Mesendoderm (in vitro differentiated cells): ENCODE data around the gene SRSF7.
"Not testable (repeated sequence)": the region's sequence is repeated elsewhere in the genome, so short reads cannot be mapped to it uniquely, and the experiment has no call there.

Experiments
- DNase-seq: peaks from one replicate; pipeline ENCODE4 v3.0.0; 2013
- H2AK5ac ChIP-seq: 2 replicates; pipeline ENCODE4 v1.6.1; 2013; ENCODE audit warnings: low read length, inconsistent platforms
- H2BK120ac ChIP-seq: 2 replicates; pipeline ENCODE4 v1.6.1; 2013; ENCODE audit warnings: low read depth, mild to moderate bottlenecking, low read length, moderate library complexity, mixed read lengths
- H2BK15ac ChIP-seq: replicated peaks from 2 replicates; pipeline ENCODE4 v1.6.1; 2013; ENCODE audit warnings: low read depth, mild to moderate bottlenecking, moderate library complexity
- H2BK5ac ChIP-seq: 2 replicates; pipeline ENCODE4 v1.6.1; 2013; ENCODE audit warnings: low read length, inconsistent platforms
- H3K18ac ChIP-seq: 2 replicates; pipeline ENCODE4 v1.6.1; 2013; ENCODE audit warnings: mild to moderate bottlenecking, low read length, mixed read lengths
- H3K23ac ChIP-seq: one replicate; pipeline ENCODE4 v1.6.1; 2013; ENCODE audit warnings: low read length
- H3K27ac ChIP-seq: 2 replicates; pipeline ENCODE4 v1.5.1; 2013; ENCODE audit warnings: low read depth, mild to moderate bottlenecking, inconsistent platforms, low read length, moderate library complexity
- H3K27me3 ChIP-seq: 2 replicates; pipeline ENCODE4 v1.6.1; 2013; ENCODE audit warnings: low read length, control low read depth, mild to moderate bottlenecking, inconsistent platforms; ENCODE audit not compliant: insufficient read depth, poor library complexity
- H3K36me3 ChIP-seq: 2 replicates; pipeline ENCODE4 v1.6.1; 2013; ENCODE audit warnings: low read length, inconsistent platforms; ENCODE audit not compliant: control insufficient read depth, insufficient read depth
- H3K4ac ChIP-seq: one replicate; pipeline ENCODE4 v1.6.1; 2013; ENCODE audit warnings: low read depth, mild to moderate bottlenecking, low read length, moderate library complexity
- H3K4me1 ChIP-seq: 2 replicates; pipeline ENCODE4 v1.6.1; 2013; ENCODE audit warnings: low read depth, low read length, inconsistent platforms; ENCODE audit not compliant: control insufficient read depth
- H3K4me2 ChIP-seq: 2 replicates; pipeline ENCODE4 v1.6.1; 2013; ENCODE audit warnings: low read length
- H3K4me3 ChIP-seq: 2 replicates; pipeline ENCODE4 v1.5.1; 2013; ENCODE audit warnings: mild to moderate bottlenecking, low read length
- H3K56ac ChIP-seq: one replicate; pipeline ENCODE4 v1.6.1; 2013; ENCODE audit warnings: low read length
- H3K79me1 ChIP-seq: 2 replicates; pipeline ENCODE4 v1.6.1; 2013; ENCODE audit warnings: low read length, inconsistent platforms
- H3K79me2 ChIP-seq: 2 replicates; pipeline ENCODE4 v1.6.1; 2013; ENCODE audit warnings: mild to moderate bottlenecking, low read length; ENCODE audit not compliant: control insufficient read depth, insufficient read depth
- H3K9ac ChIP-seq: 2 replicates; pipeline ENCODE4 v1.6.1; 2013; ENCODE audit warnings: low read length, inconsistent platforms
- H4K5ac ChIP-seq: one replicate; pipeline ENCODE4 v1.6.1; 2013; ENCODE audit warnings: low read length
- H4K8ac ChIP-seq: one replicate; pipeline ENCODE4 v1.6.1; 2013; ENCODE audit warnings: low read depth, mild to moderate bottlenecking, control low read depth, low read length, moderate library complexity
- whole genome bisulfite sequencing: extraction: QIAGEN DNeasy Blood & Tissue Kit; methylation state at CpG from one replicate; pipeline ENCODE4 v1.1.7; 2013; ENCODE audit warnings: low lambda C conversion rate, missing lambda C conversion rate; ENCODE audit not compliant: insufficient coverage; ENCODE audit errors: extremely low coverage; 5-methylcytosine and 5-hydroxymethylcytosine counted together

The SRSF7 gene

DNA sequence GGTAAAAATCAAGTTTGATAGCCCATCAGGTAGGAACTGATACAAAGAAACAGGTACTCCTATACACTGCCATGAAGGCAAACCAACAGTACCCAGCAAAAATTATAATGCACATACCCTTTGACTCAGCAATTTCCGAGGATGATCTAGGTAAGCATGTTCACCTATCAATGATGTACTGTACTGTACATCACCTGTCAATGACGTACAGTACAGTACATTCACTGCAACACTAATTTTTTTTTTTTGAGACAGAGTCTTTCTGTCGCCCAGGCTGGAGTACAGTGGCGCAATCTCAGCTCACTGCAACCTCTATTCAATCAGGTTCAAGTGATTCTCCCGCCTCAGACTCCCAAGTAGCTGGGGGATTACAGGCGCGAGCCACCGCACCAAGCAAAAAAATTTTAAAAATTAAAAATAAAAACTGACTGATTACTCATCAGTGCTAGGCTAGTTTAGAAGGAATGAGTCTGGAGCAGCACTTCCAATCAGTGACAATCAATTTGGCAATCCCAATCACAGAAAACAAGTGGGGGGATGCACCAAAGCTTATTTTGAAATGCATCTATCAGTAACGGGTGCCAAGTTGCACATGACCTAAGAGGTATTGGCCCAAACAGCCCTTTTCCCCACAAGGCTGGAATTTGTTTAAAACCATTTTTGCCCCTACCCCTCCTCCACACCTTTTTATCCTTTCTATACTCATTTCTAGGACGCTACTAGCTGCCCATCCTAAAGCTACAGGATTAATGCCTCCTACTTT, 8.2 kb downstream of the SRSF7 start:
- Histone ChIP-seq H2AK5ac (no peak overlapping the region), H3K79me2 (peaks cover 23% of the 10 kb centered on the region), H3K27ac (no peak overlapping the region), H3K4ac (no peak overlapping the region), H2BK5ac (no peak overlapping the region), H3K4me1 (no peaks in the 10 kb centered on the region), H2BK120ac (no peak overlapping the region), H3K36me3 (peaks cover 11% of the 10 kb centered on the region), H3K23ac (no peak overlapping the region), H3K9ac (no peak overlapping the region), H4K8ac (no peak overlapping the region), H3K4me3 (no peak overlapping the region), H3K4me2 (no peak overlapping the region), H4K5ac (no peak overlapping the region), H3K27me3 (no peaks in the 10 kb centered on the region), H2BK15ac (no peak overlapping the region), H3K56ac (no peak overlapping the region), H3K79me1 (no peaks in the 10 kb centered on the region), H3K18ac (no peak overlapping the region)
- no peak for DNase-seq
- no CpG with 5 or more reads among the region's 10 CpGs for WGBS

DNA sequence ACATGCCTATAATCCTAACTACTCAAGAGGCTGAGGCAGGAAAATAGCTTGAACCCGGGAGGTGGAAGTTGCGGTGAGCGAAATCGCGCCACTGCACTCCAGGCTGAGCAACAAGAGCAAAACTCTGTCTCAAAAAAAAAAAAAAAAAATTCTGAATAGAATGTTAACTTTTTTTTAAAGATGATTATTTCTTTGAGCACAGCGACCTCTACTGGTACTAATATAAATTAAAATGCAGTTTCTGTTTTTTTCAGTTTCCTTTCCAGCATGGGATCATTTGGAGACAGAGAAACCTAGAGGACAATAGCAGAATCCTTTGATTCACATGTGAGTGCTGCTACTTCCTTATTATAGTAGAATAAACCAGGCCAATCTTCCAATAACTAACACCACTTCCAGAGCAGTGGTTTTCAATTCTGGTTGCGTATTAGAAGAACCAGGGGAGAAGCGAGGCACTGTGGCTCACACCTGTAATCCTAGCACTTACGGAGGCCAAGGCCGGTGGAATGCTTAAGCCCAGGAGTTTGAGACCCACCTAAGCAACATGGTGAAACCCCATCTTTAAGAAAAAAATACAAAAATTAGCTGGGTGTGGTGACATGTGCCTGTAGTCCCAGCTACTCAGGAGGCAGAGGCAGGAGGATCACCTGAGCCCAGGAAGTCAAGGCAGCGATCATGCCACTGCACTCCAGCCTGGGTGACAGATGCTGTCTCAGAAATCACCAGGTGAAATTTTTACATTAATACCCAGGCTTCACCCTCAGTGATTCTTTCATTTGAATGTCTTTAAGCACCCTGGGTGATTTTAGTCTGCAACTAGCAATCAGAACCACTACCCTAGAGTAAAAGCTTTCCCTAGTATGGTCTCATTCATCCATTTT, 10.1 kb downstream of the SRSF7 start:
- peak; percentile 64 for DNase-seq
- Histone ChIP-seq H3K4me1 (no peaks in the 10 kb centered on the region), H3K4ac (no peak overlapping the region), H3K18ac (no peak overlapping the region), H2BK15ac (no peak overlapping the region), H4K8ac (no peak overlapping the region), H4K5ac (no peak overlapping the region), H3K4me2 (no peak overlapping the region), H3K9ac (no peak overlapping the region), H3K27ac (no peak overlapping the region), H3K79me1 (no peaks in the 10 kb centered on the region), H2BK5ac (no peak overlapping the region), H3K27me3 (no peaks in the 10 kb centered on the region), H3K56ac (no peak overlapping the region), H2AK5ac (no peak overlapping the region), H3K79me2 (peaks cover 10% of the 10 kb centered on the region), H3K36me3 (peaks cover 6% of the 10 kb centered on the region), H3K23ac (no peak overlapping the region), H3K4me3 (no peak overlapping the region), H2BK120ac (no peak overlapping the region)
- no CpG with 5 or more reads among the region's 11 CpGs for WGBS

DNA sequence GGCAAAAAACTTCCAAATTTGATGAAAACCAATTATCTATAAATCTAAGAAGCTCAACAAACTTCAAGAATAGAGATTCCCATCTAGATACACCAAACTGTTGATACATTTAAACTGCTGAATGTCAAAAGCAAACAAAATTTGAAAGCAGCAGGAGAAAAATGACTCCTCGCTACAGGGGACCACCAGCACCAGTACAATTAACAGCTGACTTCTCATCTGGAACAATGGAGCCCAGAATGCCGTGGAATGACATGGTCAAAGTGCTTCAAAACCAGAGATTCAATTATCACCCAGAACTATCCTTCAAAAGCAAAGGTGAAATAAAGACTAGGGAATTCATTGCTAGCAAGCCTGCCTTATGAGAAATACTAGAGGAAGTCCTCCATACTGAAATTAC, 11.6 kb downstream of the SRSF7 start:
- Histone ChIP-seq H2BK15ac (no peak overlapping the region), H2AK5ac (no peak overlapping the region), H3K27ac (no peak overlapping the region), H3K4ac (no peak overlapping the region), H3K79me2 (peaks cover 4% of the 10 kb centered on the region), H3K27me3 (no peaks in the 10 kb centered on the region), H3K9ac (no peak overlapping the region), H4K8ac (no peak overlapping the region), H3K4me1 (no peaks in the 10 kb centered on the region), H3K23ac (no peak overlapping the region), H3K79me1 (no peaks in the 10 kb centered on the region), H3K56ac (no peak overlapping the region), H3K36me3 (peaks cover 6% of the 10 kb centered on the region), H2BK5ac (no peak overlapping the region), H3K4me2 (no peak overlapping the region), H4K5ac (no peak overlapping the region), H3K18ac (no peak overlapping the region), H2BK120ac (no peak overlapping the region), H3K4me3 (no peak overlapping the region)
- WGBS = no CpG with 5 or more reads among the region's 2 CpGs
- DNase-seq = no peak

DNA sequence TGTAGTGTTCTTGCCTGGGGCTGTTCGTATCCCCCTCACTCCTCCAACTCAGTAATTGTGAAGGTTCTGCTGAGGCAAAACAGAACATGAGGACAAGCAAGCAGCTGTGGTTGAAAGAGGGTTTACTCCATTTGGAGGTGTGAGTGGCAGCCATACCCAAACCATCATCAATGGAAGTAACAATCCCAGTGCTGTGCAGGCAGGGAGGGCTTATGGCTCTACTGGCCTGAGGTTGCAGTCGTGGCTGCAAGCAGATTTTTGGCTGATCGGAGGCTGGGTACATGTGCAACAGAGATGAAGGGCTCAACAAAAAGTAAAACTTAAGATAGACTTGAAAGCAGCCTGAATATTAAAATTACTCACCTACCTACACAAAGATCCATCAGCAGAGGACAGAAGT, 13.2 kb downstream of the SRSF7 start:
- H3K23ac ChIP-seq = no peak overlapping the region
- no peaks in the 10 kb centered on the region for H3K27me3 ChIP-seq
- H3K27ac ChIP-seq = no peak overlapping the region
- H2AK5ac ChIP-seq = no peak overlapping the region
- no peak overlapping the region for H3K56ac ChIP-seq
- no peaks in the 10 kb centered on the region for H3K79me2 ChIP-seq
- H2BK120ac ChIP-seq = no peak overlapping the region
- H2BK15ac ChIP-seq = no peak overlapping the region
- no peak overlapping the region for H4K8ac ChIP-seq
- no peak overlapping the region for H3K4ac ChIP-seq
- DNase-seq = no peak
- H3K4me2 ChIP-seq = no peak overlapping the region
- H3K4me3 ChIP-seq = no peak overlapping the region
- peaks cover 2% of the 10 kb centered on the region for H3K36me3 ChIP-seq
- H3K9ac ChIP-seq = no peak overlapping the region
- no peak overlapping the region for H4K5ac ChIP-seq
- no peaks in the 10 kb centered on the region for H3K79me1 ChIP-seq
- peak overlapping the region; percentile 45 for H3K18ac ChIP-seq
- no CpG with 5 or more reads among the region's 3 CpGs for WGBS
- H2BK5ac ChIP-seq = no peak overlapping the region
- H3K4me1 ChIP-seq = no peaks in the 10 kb centered on the region

DNA sequence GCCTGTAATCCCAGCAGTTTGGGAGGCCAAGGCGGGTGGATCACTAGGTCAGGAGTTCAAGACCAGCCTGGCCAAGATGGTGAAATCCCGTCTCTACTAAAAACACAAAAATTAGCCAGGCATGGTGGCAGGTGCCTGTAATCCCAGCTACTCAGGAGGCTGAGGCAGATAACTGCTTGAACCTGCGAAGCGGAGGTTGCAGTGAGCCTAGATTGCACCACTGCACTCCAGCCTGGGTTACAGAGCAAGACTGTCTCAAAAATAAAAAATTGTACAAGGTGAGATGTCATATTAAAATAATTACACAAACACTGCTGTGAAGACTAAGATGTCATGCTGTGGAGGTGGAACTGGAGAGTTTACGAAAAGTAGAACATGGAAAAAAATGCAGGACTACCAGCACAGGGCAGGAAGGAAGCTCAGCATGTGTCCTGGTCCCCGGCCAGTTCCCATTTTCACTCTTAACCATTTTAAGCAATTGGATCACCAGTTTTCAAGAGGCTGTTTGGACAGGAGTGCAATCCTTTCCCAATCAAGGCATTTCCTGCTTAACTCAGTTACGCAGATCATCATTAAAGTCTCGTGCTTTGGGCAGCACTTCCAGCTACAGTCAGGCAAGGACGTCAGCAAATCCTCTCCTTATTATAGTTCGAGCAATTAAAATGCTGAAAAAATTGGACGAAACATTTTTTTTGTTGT, 14.0 kb downstream of the SRSF7 start:
- not testable (repeated sequence) for H3K27me3 ChIP-seq, H4K8ac ChIP-seq, H2AK5ac ChIP-seq, H2BK5ac ChIP-seq, H3K56ac ChIP-seq, H2BK15ac ChIP-seq, H3K79me1 ChIP-seq, H3K79me2 ChIP-seq, H3K9ac ChIP-seq, H3K4ac ChIP-seq, H3K4me2 ChIP-seq, H3K36me3 ChIP-seq, H3K4me1 ChIP-seq, H4K5ac ChIP-seq, H3K4me3 ChIP-seq, H3K23ac ChIP-seq, H2BK120ac ChIP-seq
- WGBS = no CpG with 5 or more reads among the region's 11 CpGs
- peak; percentile 51 for DNase-seq
- Histone ChIP-seq H3K18ac (peak overlapping the region; percentile 45), H3K27ac (peak overlapping the region; percentile 47)
